Caco-2 (cell line): Measurements from ENCODE around the gene POLR2C. TPM values are rescaled to one million over a fixed set of nuclear protein-coding genes. Genes with fewer than 3 reads are reported as not detected.

Experiments used
- BruUV-seq: library from RNA; stranded (reverse); fragments of 400-500 nt; replicated peaks from 2 replicates; lab custom pipeline; 2021; lab: Mats Ljungman, UMichigan
- CTCF ChIA-PET: fragments of 300-600 bp; sonication (Branson Sonifier 250); formaldehyde crosslinking; loops from one replicate; lab custom pipeline; 2022; ENCODE audit warnings: antibody characterized with exemption; lab: Charles Lee
- POLR2A ChIA-PET: fragments of 300-600 bp; sonication (Branson Sonifier 250); formaldehyde crosslinking; loops from one replicate; lab custom pipeline; 2022; ENCODE audit warnings: antibody characterized with exemption; lab: Charles Lee
- DNase-seq, 2 experiments: peaks; one replicate each; pipeline versions ENCODE4 v3.0.0 to v3.0.0-alpha.2; 2020 to 2022
- H3K27me3 ChIP-seq: replicated peaks from 2 replicates; pipeline ENCODE4 v1.6.0; 2011; ENCODE audit warnings: low read length; ENCODE audit not compliant: control insufficient read depth, insufficient read depth
- H3K36me3 ChIP-seq: 2 replicates; pipeline ENCODE4 v1.5.1; 2011; ENCODE audit warnings: low read length; ENCODE audit not compliant: control insufficient read depth, insufficient read depth
- H3K4me1 ChIP-seq: fragments of 250-450 bp; sonication (Bioruptor Pico); 2 replicates; pipeline ENCODE4 v1.5.1; 2020; ENCODE audit warnings: mild to moderate bottlenecking
- H3K4me3 ChIP-seq: 2 replicates; pipeline ENCODE4 v1.5.1; 2011; ENCODE audit warnings: low read depth, mild to moderate bottlenecking, control low read depth, low read length
- H3K9me3 ChIP-seq: fragments of 250-450 bp; sonication (Bioruptor Pico); 2 replicates; pipeline ENCODE4 v1.5.1; 2020; ENCODE audit warnings: mild to moderate bottlenecking, moderate library complexity
- H3K27ac Mint-ChIP-seq: one replicate; pipeline ENCODE4 v1.8.0; 2022; ENCODE audit warnings: mixed read lengths; ENCODE audit not compliant: unreplicated experiment
- H3K27me3 Mint-ChIP-seq: one replicate; pipeline ENCODE4 v1.8.0; 2022; ENCODE audit warnings: mixed read lengths; ENCODE audit not compliant: insufficient read depth, unreplicated experiment
- H3K36me3 Mint-ChIP-seq: one replicate; pipeline ENCODE4 v1.8.0; 2022; ENCODE audit warnings: mild to moderate bottlenecking, mixed read lengths; ENCODE audit not compliant: insufficient read depth, unreplicated experiment
- H3K4me1 Mint-ChIP-seq: one replicate; pipeline ENCODE4 v1.8.0; 2022; ENCODE audit warnings: low read depth, mixed read lengths; ENCODE audit not compliant: unreplicated experiment
- H3K4me3 Mint-ChIP-seq: one replicate; pipeline ENCODE4 v1.8.0; 2022; ENCODE audit warnings: mild to moderate bottlenecking, moderate library complexity, mixed read lengths; ENCODE audit not compliant: unreplicated experiment
- H3K9me3 Mint-ChIP-seq: one replicate; pipeline ENCODE4 v1.8.0; 2022; ENCODE audit warnings: mixed read lengths; ENCODE audit not compliant: unreplicated experiment
- CTCF ChIP-seq, 2 experiments: fragments of 200-600 bp in 1 of 2; IDR thresholded peaks; 1 replicate in 1 of 2; 2 replicates in 1 of 2; pipeline versions ENCODE4 v1.5.1 to v1.8.0; 2011 to 2022; ENCODE audit warnings: antibody characterized with exemption in 1 of 2, control low read depth in 1 of 2, inconsistent platforms in 1 of 2, low read depth in 1 of 2, low read length in 1 of 2, mild to moderate bottlenecking in 1 of 2, moderate library complexity in 1 of 2; ENCODE audit not compliant: insufficient read depth in 1 of 2, severe bottlenecking in 1 of 2, unreplicated experiment in 1 of 2
- intact Hi-C: fragments of 100-400 bp; cut with micrococcal nuclease; formaldehyde crosslinking; loops from one replicate; pipeline ENCODE4 v1.10.0; 2022; ENCODE audit not compliant: unreplicated experiment
- total RNA-seq: library from RNA; stranded (reverse); gene quantifications from 2 replicates; pipeline ENCODE4 v1.2.3, GENCODE V29; 2022

The POLR2C gene
- total RNA-seq, 1 experiment from 2014 or later, result 100 TPM

- no TSS peak for BruUV-seq
- CTCF ChIA-PET, result no interaction called here
- no peaks in the 10 kb centered on the region for H3K9me3 Mint-ChIP-seq
- TF ChIP-seq CTCF (IDR thresholded peaks at IDR 0.05; ENCODE audit: insufficient read depth in 1 of 2, low read depth in 1 of 2, low read length in 1 of 2, severe bottlenecking in 1 of 2, unreplicated experiment in 1 of 2), result no peak
- H3K4me1 ChIP-seq, result no peaks in the 10 kb centered on the region; the same call in 1 of the 2 replicates
- H3K9me3 ChIP-seq, result no peaks in the 10 kb centered on the region
- no peak for DNase-seq
- no peak overlapping the region for H3K4me3 Mint-ChIP-seq
- peaks cover 7% of the 10 kb centered on the region for H3K4me1 Mint-ChIP-seq
- intact Hi-C loops, result no loop called here
- no peaks in the 10 kb centered on the region for H3K27me3 Mint-ChIP-seq
- no peak overlapping the region for H3K4me3 ChIP-seq
- no peaks in the 10 kb centered on the region for H3K36me3 ChIP-seq
- H3K27ac Mint-ChIP-seq, result peak overlapping the region; percentile 19
- no peaks in the 10 kb centered on the region for H3K36me3 Mint-ChIP-seq
- no peaks in the 10 kb centered on the region for H3K27me3 ChIP-seq
- POLR2A ChIA-PET, result no interaction called here
Observed at GRCh38 chr16:57500578-57501111, 38.2 kb downstream of the POLR2C start.

- Mint-ChIP-seq H3K27me3 (no peaks in the 10 kb centered on the region), H3K36me3 (no peaks in the 10 kb centered on the region), H3K9me3 (no peaks in the 10 kb centered on the region), H3K27ac (peak overlapping the region; percentile 19), H3K4me1 (peaks cover 7% of the 10 kb centered on the region), H3K4me3 (no peak overlapping the region)
- CTCF ChIA-PET, result interaction anchor here (0.6 kb wide), 2 partner anchors 88 to 119 kb away, joined by 3 to 4 read pairs; no protein-coding TSS in a partner anchor
- H3K27me3 ChIP-seq, result no peaks in the 10 kb centered on the region
- H3K36me3 ChIP-seq, result no peaks in the 10 kb centered on the region
- intact Hi-C loops, result no loop called here
- H3K4me3 ChIP-seq, result no peak overlapping the region
- POLR2A ChIA-PET, result no interaction called here
- H3K9me3 ChIP-seq, result no peaks in the 10 kb centered on the region
- TF ChIP-seq CTCF (IDR thresholded peaks at IDR 0.05; ENCODE audit: insufficient read depth in 1 of 2, low read depth in 1 of 2, low read length in 1 of 2, severe bottlenecking in 1 of 2, unreplicated experiment in 1 of 2), result no peak
- no TSS peak for BruUV-seq
- no peak for DNase-seq
- no peaks in the 10 kb centered on the region; the same call in 1 of the 2 replicates for H3K4me1 ChIP-seq
Observed at GRCh38 chr16:57501492-57501891, 39.0 kb downstream of the POLR2C start.

- ChIA-PET POLR2A (no interaction called here), CTCF (interaction anchor here (0.6 kb wide), 1 partner anchor 119 kb away, joined by 3 read pairs; no protein-coding TSS in a partner anchor)
- Mint-ChIP-seq H3K9me3 (no peaks in the 10 kb centered on the region), H3K27me3 (no peaks in the 10 kb centered on the region), H3K4me1 (peaks cover 7% of the 10 kb centered on the region), H3K36me3 (no peaks in the 10 kb centered on the region), H3K27ac (no peak overlapping the region), H3K4me3 (no peak overlapping the region)
- Histone ChIP-seq H3K9me3 (no peaks in the 10 kb centered on the region), H3K27me3 (no peaks in the 10 kb centered on the region), H3K4me1 (no peaks in the 10 kb centered on the region; the same call in 1 of the 2 replicates), H3K4me3 (no peak overlapping the region), H3K36me3 (no peaks in the 10 kb centered on the region)
- no peak for DNase-seq
- no peak for TF ChIP-seq CTCF (IDR thresholded peaks at IDR 0.05; ENCODE audit: insufficient read depth in 1 of 2, low read depth in 1 of 2, low read length in 1 of 2, severe bottlenecking in 1 of 2, unreplicated experiment in 1 of 2)
- BruUV-seq, result no TSS peak
- intact Hi-C loops, result no loop called here
Observed at GRCh38 chr16:57502048-57502775, 39.7 kb downstream of the POLR2C start.
